ENCODE data around the gene EFCAB6. TPM values are rescaled to one million over a fixed set of nuclear protein-coding genes. Genes with fewer than 3 reads are reported as not detected.

EFCAB6 gene
- total and polyA plus RNA-seq, 10 of the 15 experiments (the other 5 are each of a cell fraction or from before 2014, with no cell fraction given) = 0.05 to 0.42 (median 0.19) TPM

DNA sequence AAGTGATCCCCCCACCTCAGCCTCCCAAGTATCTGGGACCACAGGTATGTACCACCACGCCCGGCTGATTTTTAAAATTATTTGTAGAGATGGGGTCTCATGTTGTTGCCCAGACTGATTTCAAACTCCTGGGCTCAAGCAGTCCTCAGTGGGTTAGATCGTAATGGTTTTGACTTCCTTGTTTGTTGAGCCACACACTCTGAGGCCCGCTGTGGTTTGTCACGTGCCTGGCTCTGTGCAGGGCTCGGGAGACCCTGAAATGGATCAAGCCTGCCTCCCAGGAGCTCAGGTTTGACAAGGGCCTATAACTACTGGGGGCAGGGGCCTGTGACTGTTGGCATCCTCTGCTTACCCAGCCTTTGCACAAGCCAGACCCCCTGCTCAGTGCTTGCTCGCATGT lies 332.1 kb downstream of the EFCAB6 start:
- Histone ChIP-seq H3K4me2 (ENCODE audit: control insufficient read depth, insufficient read depth) (no peak overlapping the region), H3K79me2 (ENCODE audit: control insufficient read depth, insufficient read depth, low read length) (no peaks in the 10 kb centered on the region), H3K4me3 (no peak overlapping the region), H2AFZ (ENCODE audit: control insufficient read depth, low read depth, low read length) (no peak overlapping the region; the same call in 1 of the 2 replicates), H3K27ac (ENCODE audit: control insufficient read depth, insufficient read depth) (no peak overlapping the region), H3K4me1 (ENCODE audit: control insufficient read depth, insufficient read depth, low read length) (0 out of 2 replicates have a peak, but pooled peaks cover 4% of the 10 kb centered on the region), H4K20me1 (ENCODE audit: control insufficient read depth, insufficient read depth) (no peaks in the 10 kb centered on the region), H3K9ac (ENCODE audit: control insufficient read depth, insufficient read depth, low read length) (no peak overlapping the region), H3K27me3 (replicated peaks in 1 of 2; ENCODE audit: control insufficient read depth in 2 of 2, insufficient read depth in 2 of 2, low read length in 1 of 2) (no peaks in the 10 kb centered on the region; a peak in 1 of 4 replicates), H3K36me3 (ENCODE audit: control insufficient read depth in 2 of 2, insufficient read depth in 2 of 2, low read length in 1 of 2) (no peaks in the 10 kb centered on the region), H3K9me3 (replicated peaks; ENCODE audit: control insufficient read depth, insufficient read depth, low read length) (no peaks in the 10 kb centered on the region)
- intact Hi-C loops (cut with micrococcal nuclease; ENCODE audit: unreplicated experiment) (loop anchor here (2.0 kb wide), 1 partner anchor 91 kb away; no protein-coding TSS in a partner anchor), in situ Hi-C loops (cut with MboI) (no loop called here)
- FAIRE-seq = no peak
- ChIA-PET RAD21 (ENCODE audit: unreplicated experiment) (no interaction called here), CTCF (no interaction called here), SMC1A (ENCODE audit: uncharacterized antibody, unreplicated experiment) (no interaction called here), POLR2A (no interaction called here)
- ATAC-seq = no peak
- TF ChIP-seq MYB (IDR thresholded peaks at IDR 0.05; ENCODE audit: borderline replicate concordance, low read depth, low read length) (no peak), CEBPB (IDR thresholded peaks at IDR 0.05; ENCODE audit: borderline replicate concordance in 1 of 2, low read depth in 2 of 2, low read length in 2 of 2) (no peak), RUNX3 (IDR thresholded peaks at IDR 0.05; ENCODE audit: low read length) (peak; percentile 34; the same call in 1 of the 2 replicates), BHLHE40 (IDR thresholded peaks at IDR 0.05; ENCODE audit: borderline replicate concordance in 1 of 2, low read depth in 2 of 2, low read length in 1 of 2) (peak; percentile 25 to 66; a peak in 3 of 4 replicates), RELA (IDR thresholded peaks at IDR 0.05; ENCODE audit: borderline replicate concordance, partially characterized antibody) (no peak)
- TF ChIP-seq, protein P1, sequence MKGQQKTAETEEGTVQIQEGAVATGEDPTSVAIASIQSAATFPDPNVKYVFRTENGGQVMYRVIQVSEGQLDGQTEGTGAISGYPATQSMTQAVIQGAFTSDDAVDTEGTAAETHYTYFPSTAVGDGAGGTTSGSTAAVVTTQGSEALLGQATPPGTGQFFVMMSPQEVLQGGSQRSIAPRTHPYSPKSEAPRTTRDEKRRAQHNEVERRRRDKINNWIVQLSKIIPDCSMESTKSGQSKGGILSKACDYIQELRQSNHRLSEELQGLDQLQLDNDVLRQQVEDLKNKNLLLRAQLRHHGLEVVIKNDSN (IDR thresholded peaks at IDR 0.05; ENCODE audit: borderline replicate concordance, extremely low read length, insufficient read depth, low read depth, low read length) = peak; percentile 40
- no peak for DNase-seq (ENCODE audit: low read depth, low spot score)
- BruUV-seq (replicated peaks) = no TSS peak
- WGBS (ENCODE audit: insufficient coverage, insufficient replicate concordance, low lambda C conversion rate, missing lambda C conversion rate) = 13% methylated on average over 7 of the region's 7 CpGs

Data from GM12878 (cell line).